ENCODE data around the gene WHRN.

DNA sequence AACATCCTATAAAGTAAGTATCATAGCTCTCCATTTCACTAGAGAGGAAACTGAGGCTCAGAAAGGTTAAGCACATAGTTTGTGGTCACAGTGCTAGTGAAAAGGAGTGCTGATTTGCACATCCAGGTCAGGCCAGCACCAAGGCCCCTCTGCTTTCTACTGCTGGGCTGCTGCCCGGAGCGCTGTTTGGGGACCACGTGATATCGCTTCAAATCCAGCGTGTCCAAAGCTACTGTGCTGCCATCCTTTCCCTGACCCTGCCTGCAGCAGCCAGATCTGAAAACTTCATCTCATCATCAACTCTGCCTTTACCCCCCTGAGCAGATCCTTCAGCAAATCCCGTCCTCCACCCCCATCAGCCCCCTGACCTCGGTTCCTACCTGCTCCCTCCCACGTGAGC lies 76.8 kb downstream of the WHRN start:
- TF ChIP-seq CTCF (IDR thresholded peaks at IDR 0.05) (no peak), POLR2A (IDR thresholded peaks at IDR 0.05) (no peak)

All from gastroesophageal sphincter (tissue), 3 donors.